HG03565 (cell line): ENCODE results near the gene CCDC57.
"Not testable (repeated sequence)": the region's sequence is repeated elsewhere in the genome, so short reads cannot be mapped to it uniquely, and the experiment has no call there.

Experiments
- ATAC-seq: cut with Tn5 transposase; IDR thresholded peaks from one replicate; pipeline ENCODE4 v1.9.1; 2021; ENCODE audit warnings: mild to moderate bottlenecking, moderate library complexity; ENCODE audit not compliant: unreplicated experiment

Gene CCDC57, protein sequence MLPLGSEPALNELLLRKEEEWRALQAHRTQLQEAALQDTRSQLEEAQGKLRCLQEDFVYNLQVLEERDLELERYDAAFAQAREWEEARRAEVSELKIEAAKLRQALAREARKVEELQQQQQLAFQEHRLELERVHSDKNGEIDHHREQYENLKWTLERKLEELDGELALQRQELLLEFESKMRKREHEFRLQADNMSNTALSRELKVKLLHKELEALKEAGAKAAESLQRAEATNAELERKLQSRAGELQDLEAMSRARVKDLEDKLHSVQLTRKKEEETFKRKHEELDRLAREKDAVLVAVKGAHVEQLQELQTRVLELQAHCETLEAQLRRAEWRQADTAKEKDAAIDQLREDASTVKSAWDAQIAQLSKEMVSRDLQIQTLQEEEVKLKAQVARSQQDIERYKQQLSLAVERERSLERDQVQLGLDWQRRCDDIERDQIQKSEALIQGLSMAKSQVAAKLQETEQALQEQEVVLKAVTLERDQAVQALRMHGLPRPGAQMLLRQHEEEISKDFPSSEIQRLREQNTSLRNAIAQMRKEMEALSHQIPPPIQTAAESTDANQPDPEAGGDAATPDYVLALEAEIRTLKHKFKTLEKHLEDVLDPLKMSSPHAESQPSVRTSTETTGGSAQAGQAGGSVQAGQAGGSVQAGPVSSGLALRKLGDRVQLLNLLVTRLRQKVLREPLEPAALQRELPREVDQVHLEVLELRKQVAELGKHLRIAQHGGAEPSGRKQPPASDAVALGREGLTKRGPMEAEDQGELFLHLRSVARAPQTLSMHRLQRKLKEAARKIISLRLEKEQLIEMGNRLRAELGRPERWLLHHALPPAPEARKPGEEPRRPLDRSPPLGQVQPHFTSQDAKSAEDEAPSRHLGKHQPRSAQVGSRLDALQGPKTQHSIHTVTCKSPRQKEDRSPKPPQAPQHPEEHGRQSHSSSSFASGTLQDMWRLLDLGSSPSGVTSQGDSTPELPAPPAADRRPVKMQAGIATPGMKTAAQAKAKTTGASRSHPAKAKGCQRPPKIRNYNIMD

DNA sequence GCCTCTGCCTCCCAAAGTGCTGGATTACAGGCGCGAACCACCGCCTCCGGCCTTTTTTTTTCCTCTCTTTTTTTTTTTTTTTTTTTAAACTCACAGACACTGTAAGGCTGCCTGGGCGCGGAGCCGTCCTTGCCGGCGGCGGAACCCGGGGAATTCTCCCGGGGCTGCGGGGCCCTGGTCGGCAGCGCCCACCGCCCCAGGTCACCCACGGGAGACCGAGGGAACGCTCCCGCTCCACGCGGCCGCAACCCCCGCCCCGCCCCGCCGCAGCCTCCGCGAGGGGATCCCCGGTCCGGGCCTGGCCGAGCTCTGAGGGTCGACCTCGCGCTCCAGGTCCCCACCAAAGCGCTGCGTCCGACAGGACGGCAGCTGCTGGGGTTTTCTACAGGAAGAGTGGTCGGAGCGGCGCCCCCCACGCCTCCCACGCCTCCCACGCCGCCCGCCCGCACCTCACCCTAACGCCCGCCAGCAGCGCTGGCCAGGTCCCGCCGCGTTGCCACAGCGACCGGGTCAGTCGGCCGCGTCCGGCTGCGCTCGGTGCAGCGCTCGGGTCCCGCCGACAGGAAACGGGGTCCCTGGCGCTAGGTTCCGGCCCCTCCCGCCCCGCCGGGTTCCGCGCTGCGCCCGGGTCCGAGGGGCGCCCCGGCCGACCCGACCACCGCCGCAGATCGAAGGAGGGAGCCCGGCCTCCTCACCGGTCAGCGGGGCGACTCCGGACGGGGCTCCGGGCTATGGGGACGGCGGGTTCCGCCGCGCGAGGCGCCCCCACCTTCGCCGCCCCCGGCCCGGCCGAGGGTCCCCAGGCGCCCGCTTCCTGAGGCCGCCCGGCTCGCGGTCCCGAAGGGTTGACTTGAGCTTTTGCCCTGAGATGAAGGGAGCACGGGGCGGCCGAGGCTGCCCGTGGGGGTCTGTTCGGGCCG is at the start of gene CCDC57:
CCDC57 (minus strand) TSS at position 512 of the 920 bp plus-strand sequence. CDS start 10,898 bp downstream, outside the sequence.
- ATAC-seq: peak; percentile 43

DNA sequence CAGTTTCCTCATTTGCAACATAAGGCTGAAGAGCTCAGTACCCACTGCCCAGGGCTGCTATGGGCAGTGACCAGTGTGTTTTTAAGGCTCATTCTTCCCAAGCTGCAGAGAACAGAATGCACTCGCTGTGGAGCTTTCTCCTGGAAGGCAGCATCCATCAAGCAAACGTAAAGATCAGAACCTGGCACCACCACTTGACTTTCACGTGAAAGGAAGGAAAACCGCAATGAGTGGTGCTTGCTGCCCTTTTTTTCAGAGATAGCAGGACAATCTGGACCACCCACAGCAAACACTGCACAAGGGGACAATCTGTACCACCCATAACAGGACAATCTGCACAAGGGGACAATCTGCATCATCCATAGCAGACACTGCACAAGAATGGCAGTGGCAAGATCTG is 49.7 kb upstream of the CCDC57 start:
- no peak for ATAC-seq

DNA sequence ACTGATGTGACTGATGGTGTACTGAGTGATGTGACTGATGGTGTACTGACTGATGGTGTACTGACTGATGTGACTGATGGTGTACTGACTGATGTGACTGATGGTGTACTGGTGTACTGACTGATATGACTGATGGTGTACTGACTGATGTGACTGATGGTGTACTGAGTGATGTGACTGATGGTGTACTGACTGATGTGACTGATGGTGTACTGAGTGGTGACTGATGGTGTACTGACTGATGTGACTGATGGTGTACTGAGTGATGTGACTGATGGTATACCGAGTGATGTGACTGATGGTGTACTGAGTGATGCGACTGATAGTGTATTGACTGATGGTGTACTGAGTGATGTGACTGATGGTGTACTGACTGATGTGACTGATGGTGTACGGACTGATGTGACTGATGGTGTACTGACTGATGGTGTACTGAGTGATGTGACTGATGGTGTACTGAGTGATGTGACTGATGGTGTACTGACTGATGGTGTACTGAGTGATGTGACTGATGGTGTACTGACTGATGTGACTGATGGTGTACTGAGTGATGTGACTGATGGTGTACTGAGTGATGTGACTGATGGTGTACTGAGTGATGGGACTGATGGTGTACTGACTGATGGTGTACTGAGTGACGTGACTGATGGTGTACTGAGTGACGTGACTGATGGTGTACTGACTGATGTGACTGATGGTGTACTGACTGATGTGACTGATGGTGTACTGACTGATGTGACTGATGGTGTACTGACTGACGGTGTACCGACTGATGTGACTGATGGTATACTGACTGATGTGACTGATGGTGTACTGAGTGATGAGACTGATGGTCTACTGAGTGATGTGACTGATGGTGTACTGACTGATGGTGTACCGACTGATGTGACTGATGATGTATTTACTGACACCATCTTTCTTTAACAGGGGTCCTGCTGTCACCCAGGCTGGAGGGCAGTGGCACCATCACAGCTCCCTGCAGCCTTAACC is 47.6 kb upstream of the CCDC57 start:
- ATAC-seq: not testable (repeated sequence)

DNA sequence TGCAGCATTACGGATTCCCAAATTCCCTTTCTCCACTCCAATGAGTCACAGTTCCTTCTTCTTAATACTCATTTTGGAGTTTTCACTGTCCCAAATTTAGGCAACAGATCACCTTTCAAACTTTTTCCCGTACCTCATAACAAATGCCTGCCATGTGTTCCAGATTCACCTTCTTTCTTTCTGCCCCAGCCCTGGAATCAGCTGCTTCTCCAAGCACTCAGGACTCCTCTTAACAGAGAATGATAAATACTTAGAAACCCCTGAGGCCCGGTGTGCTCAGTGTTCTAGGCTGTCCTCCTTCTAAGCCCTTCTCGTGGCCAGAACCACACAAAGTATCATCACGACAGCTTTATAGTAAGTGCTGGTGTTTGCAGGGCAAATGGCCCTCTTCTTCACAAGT is 45.9 kb upstream of the CCDC57 start:
- ATAC-seq: no peak

DNA sequence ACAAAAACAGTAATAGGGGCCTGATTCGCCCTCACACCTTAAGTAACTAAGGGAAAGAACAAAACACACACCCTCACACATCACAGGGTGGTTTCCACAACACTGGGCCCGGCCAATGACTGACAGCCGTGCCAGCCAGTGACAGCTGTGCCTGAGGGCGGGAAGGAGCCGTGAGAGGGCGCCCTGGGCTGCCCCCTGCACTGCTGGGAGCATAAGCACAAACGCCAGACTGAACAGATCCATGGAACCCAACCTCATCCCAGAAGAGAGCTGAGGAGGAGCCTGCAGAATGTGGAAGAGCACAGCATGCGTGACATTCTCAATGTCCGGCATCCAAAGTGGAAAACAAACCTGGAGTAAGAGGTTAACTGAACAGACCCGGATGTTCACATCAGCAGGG is 44.8 kb upstream of the CCDC57 start:
- no peak for ATAC-seq

DNA sequence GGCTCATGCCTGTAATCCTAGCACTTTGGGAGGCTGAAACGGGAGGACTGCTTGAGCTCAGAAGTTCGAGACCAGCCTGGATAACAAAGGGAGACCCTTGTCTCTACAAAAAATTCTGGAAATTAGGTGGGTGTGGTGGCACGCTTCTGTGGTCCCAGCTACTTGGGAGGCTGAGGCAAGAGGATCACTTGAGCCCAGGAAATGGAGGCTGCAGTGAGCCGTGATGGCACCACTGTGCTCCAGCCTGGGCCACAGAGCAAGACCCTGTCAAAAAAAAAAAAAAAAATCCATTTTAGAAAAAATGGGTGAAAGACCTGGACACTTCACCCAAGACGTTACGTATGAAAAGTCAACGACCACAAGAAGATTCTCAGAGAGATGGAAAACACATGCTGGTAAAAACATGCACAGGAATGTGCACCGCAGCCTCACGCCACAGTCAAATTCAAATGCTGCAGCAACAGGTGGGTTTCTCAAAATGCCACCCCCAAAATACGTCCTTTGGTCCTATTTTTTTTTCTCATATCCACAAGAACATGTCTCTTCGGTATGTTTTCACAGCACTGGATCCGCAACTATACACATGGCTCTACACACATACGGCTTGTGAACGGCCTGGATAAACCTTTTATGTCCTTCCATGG is 43.7 kb upstream of the CCDC57 start:
- no peak for ATAC-seq

DNA sequence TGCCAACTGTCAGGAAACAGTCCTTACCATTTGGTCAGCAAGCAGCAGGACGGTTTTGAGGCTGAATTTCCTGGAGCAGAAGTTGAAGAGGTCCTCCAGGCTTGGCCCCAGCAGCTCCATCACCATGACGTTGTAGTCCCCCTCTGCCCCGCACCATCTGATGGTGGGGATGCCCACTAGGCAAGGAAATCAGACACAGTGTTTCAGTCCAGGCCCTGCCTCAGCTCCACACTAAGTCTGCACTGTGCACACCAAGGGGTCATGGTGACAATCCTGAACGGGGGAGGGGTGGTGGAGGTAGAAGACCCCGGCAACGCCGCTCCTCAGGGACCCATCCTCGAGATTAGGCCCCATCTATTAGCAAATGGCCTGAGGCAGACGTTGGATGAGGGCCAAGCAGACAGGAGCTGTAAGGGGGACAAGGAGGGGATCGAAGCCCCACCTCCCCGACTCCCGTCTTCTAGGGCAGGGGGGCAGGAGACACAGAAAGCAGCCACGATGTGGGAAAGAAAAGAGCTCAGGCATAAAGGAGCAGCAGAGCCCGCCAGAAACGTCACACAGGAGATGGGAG is 42.8 kb upstream of the CCDC57 start:
- ATAC-seq: no peak

DNA sequence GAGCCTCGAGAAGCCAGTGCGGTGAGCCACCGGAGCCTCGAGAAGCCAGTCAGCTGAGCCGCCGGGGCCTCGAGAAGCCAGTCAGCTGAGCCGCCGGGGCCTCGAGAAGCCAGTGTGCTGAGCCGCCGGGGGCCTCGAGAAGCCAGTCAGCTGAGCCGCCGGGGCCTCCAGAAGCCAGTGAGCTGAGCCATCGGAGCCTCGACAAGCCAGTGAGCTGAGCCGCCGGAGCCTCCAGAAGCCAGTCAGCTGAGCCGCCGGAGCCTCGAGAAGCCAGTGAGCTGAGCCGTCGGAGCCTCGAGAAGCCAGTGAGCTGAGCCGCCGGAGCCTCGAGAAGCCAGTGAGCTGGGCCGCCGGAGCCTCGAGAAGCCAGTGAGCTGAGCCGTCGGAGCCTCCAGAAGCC is 42.1 kb upstream of the CCDC57 start:
- ATAC-seq: not testable (repeated sequence)

DNA sequence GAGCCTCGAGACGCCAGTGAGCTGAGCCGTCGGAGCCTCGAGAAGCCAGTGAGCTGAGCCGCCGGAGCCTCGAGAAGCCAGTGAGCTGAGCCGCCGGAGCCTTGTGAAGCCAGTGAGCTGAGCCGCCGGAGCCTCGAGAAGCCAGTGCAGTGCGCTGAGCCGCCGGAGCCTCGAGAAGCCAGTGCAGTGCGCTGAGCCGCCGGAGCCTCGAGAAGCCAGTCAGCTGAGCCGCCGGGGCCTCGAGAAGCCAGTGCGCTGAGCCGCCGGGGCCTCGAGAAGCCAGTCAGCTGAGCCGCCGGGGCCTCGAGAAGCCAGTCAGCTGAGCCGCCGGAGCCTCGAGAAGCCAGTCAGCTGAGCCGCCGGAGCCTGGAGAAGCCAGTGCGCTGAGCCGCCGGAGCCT is 41.5 kb upstream of the CCDC57 start:
- not testable (repeated sequence) for ATAC-seq

DNA sequence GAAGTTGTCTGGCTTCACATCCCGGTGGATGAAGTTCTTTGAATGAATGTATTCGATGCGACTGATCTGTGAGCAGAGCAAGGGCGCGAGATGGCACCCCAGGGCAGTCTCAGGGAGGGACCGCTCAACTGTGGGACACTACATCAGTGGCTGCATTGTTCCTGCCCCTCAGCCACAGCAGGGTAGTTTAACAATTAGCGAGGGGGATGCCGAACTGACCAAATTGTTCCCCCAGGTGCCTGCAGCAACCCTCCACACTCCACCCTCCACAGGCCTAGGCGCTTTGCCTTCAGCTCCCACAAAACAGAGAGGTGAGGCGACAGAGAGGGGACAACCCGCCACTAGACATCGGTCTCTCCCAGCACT is 40.5 kb upstream of the CCDC57 start:
- no peak for ATAC-seq

DNA sequence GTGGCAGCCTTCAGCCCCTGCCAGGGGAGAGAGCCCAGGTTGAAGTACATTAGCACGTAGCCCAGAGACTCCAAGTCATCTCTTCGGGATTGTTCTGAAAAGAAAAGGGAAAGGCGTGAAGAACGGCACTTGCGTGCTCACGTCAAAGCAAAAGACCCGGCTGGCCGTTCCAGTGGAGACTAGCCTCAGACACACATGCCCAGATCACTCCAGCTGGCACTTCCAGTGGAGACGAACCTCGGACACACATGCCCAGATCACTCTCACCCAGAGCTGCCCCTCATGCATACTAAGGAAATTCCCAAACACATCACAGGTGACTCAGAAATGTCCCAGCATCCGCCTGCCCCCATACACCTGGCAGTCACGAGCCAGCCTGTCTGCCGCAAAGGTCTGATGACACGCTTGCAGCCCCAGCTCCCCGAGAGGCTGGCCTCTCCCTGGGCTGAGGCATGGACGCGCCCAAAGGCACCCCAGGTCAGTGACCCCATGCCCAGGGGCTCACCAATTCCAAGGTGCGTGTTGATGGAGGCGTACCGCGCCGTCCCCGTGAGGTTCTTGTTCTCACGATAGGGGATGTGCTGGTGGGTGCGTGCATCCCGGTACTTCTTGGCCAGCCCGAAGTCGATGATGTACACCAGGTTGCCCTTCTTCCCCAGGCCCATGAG is 40.0 kb upstream of the CCDC57 start:
- ATAC-seq: no peak

DNA sequence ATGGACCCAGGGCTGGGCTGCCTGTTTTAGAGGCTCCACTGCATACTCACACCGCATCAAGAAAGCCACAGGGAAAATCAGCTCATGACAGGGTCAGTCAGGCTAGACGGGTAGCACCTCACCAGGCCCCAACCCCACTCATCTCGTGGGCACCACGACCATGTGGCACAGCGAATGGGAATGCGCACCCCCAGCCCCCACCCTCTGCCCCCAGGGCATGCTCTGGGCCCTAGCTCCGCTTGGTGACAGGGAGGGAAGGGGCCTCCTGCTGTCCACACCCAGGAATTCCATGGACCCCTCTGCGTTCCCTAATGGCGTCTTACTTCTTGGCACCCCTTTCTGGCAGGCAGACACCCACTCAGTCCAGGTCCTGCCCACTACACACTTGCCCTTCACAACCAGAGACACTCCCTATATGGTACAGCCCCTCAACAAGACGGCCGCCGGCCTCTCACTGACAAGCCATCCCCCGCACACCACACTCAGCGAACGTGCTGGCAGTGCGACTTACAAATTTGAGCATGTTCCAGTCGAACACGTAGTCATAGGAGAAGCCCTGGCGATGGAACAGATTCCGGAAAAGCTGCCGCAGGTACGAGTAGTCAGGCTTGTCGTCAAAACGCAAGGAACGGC is 38.3 kb upstream of the CCDC57 start:
- no peak for ATAC-seq

DNA sequence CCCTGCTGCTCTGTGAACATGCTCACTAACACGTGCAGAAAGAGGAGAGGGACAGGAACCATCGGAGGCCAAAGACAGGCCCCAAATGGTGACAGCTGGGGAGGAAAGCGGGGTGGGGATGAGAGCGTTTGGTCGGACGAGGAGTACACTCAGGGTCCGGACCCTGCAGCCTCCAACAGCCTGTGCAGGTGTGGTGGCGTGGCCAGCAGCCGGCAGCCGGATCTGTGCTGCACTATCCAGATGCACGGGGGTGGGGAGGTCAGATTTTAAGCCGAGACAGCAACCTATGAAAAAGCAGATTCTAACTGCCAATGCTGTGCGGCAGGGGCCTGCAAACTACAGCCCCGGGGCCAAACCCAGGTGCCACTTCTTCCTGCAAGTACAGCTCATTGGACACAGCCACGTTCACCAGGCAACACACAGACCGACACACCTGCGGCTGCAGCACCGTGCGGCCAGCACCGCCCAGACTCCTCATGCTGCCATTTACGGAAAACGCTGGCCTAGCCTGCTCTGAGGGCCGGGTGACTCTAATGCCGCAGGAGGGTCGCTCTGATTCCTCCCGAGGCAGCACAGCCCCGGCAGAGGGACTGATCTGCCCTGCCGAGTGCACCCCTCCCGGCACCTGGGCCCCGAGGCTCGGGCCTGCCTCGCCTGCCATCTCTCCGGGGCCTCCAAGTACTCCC is 37.4 kb upstream of the CCDC57 start:
- no peak for ATAC-seq

DNA sequence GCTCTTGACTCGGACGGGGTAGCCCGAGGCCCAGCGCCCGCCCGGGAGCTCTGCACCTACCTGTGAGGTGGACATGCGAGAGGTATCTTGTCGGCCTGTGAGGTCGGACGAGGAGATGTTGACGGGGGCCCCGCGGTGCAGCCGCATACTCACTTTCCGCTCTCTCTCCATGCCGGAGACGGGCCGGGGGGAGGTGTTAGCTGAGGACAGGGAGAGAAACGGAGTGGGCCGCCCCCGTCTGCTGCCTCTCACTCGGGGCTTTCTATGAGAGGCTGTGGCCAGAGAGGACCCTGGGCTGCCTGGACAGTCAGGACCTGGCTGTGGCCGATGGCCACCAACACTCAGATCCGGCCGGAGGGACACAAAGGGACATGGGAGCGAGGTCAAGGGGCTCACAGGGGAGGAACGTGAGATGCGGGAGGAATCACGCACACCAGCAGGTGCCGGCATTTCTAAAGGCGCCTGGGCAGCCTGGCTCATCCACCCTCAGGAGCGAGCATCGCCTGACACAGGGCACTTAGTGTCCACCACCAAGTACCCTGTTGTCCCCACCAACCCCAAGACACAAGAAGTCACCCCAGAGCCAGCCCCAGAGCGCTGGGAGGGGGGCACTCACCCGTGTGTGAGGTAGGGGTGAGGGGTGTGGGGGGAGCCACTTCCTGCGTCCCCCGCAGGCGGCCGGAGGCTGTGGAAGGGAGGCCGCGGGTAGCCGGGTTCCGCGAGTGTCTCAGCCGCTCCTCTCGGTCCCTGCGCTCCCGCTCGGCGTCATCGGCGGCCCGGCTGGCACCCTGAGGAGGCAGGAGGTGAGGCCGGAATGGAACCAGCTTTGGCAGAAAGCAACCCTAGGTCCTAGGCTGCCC is 36.4 kb upstream of the CCDC57 start:
- ATAC-seq: no peak

DNA sequence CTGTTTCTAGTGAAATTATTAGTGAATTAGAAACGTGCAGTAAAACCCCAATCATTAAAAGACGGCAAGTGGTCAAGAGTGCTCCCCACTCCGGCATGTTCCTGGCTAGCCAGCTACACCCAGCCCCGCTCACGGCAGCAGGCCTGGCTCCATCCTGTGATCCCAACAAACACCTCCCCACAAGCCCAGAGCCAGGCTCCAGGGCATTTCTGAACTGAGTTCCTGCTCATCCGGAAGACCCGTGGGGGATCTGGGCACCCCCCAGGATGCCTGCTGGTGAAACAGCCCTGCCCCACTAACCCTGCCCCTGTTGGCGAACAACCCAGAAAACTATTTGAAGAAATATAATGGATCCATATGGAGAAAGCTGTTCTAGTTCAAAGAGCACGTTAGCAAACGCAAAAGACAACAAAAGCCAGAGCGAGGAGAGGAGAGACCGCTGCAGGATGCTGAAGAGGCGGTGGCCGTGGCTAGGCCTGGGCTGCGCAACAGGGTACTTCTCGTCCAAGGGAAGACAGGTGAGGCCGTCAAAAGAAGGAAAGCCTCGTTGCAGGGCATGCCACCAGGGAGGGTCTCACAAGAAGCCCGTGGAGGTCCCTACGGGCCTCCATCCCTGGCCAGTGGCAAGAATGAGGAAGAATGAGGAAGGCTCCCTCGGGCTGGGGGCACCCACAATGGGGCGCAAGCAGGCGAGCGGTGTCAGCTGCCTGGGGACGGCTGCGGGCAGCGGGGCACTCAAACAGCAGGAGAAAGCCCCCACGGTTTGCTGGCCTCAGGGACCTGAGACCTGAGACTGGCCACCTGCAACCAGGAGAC is 35.4 kb upstream of the CCDC57 start:
- no peak for ATAC-seq
